GM18505 (cell line): ENCODE data around the gene DEGS1.
"Not testable (repeated sequence)": the region's sequence is repeated elsewhere in the genome, so short reads cannot be mapped to it uniquely, and the experiment has no call there.

Experiments used
- ATAC-seq: cut with Tn5 transposase; IDR thresholded peaks from one replicate; pipeline ENCODE4 v1.9.1; 2021; ENCODE audit not compliant: unreplicated experiment
- POLR2A ChIP-seq: IDR thresholded peaks from 4 replicates; pipeline ENCODE4 v1.6.1; 2011; ENCODE audit warnings: borderline replicate concordance; ENCODE audit not compliant: insufficient read depth, insufficient read length; ENCODE audit errors: extremely low read depth

The DEGS1 gene

DNA sequence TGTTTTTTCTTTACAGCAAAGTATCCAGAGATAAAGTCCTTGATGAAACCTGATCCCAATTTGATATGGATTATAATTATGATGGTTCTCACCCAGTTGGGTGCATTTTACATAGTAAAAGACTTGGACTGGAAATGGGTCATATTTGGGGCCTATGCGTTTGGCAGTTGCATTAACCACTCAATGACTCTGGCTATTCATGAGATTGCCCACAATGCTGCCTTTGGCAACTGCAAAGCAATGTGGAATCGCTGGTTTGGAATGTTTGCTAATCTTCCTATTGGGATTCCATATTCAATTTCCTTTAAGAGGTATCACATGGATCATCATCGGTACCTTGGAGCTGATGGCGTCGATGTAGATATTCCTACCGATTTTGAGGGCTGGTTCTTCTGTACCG, 6.5 kb downstream of the DEGS1 start:
- ATAC-seq, result no peak
- no peak for TF ChIP-seq POLR2A

DNA sequence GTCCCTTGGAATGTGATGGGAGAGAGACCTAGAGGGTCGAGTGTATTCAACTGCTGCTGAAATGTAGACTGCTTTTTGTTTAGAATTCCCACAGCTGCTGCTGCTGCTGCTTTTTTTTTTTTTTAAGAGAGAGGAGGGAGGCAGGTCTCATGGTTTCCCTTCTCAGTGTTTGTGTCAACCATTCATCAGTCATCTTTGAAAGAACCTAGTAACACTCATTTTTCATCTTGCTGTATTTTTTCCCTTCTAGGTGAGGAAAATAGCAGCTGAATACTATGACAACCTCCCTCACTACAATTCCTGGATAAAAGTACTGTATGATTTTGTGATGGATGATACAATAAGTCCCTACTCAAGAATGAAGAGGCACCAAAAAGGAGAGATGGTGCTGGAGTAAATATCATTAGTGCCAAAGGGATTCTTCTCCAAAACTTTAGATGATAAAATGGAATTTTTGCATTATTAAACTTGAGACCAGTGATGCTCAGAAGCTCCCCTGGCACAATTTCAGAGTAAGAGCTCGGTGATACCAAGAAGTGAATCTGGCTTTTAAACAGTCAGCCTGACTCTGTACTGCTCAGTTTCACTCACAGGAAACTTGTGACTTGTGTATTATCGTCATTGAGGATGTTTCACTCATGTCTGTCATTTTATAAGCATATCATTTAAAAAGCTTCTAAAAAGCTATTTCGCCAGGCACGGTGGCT, 9.2 kb downstream of the DEGS1 start:
- TF ChIP-seq POLR2A, result no peak
- ATAC-seq, result no peak

- no peak for TF ChIP-seq POLR2A
- no peak for ATAC-seq
Measured at GRCh38 chr1:224193319-224193966, 10.4 kb downstream of the DEGS1 start.

DNA sequence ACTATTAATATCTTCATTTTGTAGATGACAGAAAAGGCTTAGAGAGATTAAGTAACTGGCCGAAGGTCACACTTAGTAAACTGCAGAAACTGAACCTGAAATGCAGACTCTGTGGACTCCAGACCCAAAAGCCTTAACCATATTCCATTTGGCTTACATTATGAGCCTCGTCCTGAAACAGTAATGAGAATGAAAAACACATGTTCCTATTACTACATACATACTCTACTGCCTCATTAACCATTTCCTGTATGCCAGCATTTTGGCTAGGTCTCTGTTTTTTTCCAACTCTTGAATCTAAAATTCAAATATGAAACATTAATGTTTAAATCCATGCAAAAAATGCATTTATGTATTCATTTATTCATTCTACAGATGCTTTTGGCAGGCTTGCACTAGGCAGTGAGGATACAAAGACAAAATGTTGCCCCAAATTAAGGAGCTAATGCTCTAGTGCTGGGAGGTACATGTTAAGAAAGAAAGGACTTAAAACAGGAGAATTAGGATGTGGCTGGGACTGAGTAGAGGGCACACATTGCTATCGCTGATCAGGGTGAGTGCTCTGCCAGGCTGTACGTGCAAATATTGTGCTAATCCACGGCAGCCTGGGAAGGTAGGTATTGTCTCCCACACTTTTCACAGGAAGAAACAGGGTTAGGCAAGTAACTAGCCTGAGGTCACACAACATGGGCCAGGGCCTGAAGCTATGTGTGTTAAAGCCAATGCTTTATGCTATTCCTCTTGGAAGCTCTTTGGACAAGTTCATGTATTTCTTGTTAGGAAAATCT, 14.0 kb downstream of the DEGS1 start:
- no peak for ATAC-seq

GRCh38 chr1:224198572-224198971, 15.5 kb downstream of the DEGS1 start:
- ATAC-seq, result no peak
- TF ChIP-seq POLR2A, result no peak

More for the DNA sequence above, 14.0 kb downstream of the DEGS1 start:
- TF ChIP-seq POLR2A, result no peak

DNA sequence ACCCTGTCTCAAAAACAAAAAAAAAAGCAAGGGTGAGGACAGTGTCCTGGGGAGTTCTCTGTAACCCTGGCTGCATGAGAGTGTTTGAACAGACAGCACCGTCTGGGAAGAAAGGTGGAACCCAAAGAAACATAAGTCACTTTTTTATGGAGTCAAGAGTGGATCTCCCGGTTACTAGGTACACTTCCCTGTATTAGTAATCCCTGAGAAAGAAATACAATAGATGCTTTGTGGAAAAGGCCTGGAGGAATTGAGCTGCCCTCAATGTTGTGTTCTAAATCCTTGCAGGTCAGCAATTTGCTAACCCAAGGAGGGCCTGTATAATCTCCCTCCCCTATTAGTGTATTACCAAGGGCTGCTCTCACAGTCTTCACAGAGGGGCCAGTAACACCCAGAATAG, 16.6 kb downstream of the DEGS1 start:
- no peak for TF ChIP-seq POLR2A
- no peak for ATAC-seq

DNA sequence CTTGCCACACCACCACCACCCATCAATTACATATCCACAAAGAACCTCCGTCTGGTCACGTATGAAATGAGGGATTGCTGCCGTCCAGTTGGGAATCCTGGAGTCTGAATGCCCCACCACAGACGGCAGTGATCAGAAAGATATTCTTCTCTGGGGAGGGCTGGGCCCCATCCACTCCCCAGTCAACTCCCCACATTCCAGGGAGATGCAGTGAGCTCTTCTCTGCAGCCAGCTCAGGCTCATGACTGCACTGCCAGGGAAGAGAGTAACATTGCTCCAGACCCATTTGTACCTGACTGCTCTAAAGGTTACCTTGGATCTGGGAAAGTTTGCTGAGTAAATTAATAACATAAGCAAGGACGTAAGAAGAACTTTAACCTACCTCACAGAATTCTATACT, 18.3 kb downstream of the DEGS1 start:
- no peak for ATAC-seq
- no peak for TF ChIP-seq POLR2A

- ATAC-seq, result no peak
- TF ChIP-seq POLR2A, result no peak
Measured at GRCh38 chr1:224201853-224202252, 18.8 kb downstream of the DEGS1 start.

DNA sequence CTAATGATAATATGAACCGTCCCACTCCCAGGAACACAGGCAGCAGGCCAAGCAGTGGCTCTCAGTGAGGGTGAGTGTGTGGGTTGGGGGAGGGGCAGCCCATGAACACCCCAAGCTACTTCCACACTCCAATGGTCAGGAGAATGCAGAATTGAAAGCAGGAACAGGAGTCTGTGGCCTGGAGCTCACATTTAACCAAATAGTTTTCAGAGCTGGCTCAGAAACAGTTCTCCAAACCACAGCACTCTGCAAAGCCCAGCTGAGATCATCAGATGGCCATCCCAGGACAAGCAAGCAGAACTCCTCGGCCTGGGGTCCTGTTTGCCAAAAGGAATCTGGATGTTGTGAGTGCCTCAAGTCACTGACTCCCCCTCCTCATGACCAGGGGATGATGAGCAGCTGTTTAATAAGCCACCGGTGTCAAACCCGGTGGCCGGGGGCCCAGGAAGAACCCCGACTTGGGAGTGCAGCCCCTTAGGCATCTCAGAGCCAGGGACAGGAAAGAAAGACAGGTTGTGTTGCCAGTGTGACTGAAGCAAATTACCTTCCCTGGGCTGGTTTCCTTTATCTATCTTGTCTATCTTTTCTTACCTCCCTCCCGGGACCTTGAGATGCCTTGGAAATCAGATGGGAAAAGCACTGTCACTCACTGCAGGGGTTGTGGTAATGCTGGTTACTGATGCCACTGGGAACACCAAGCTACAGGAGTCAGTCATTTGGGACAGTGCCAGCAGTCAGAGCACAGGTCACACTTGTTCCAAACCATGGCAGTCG, 20.4 kb downstream of the DEGS1 start:
- peak; percentile 51 for ATAC-seq
- TF ChIP-seq POLR2A, result no peak

DNA sequence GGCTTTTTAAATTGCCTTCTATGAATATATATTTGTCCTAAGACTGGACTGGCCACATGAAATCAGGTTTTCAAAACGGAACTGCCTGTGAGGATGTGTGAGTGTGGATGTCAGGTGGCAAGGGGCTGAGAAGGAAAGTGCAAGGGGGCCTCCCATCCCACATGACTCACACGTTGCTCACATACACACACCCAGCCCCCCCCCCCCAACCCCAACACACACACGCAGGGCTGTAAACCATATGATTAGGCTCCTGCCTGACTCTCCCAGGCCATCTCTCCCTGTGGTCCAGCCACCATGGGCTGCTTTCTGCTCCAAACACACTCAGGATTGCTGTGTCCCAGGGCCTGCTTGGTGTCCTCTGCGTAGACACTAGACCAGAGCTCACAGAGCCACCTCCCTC, 22.4 kb downstream of the DEGS1 start:
- TF ChIP-seq POLR2A, result no peak
- ATAC-seq, result no peak

GRCh38 chr1:224205931-224206538, 23.0 kb downstream of the DEGS1 start:
- ATAC-seq, result not testable (repeated sequence)

GRCh38 chr1:224211206-224211962, 28.3 kb downstream of the DEGS1 start:
- no peak for TF ChIP-seq POLR2A
- no peak for ATAC-seq
